Bronchial epithelial cell (primary cell): ENCODE results near the gene SVIL. TPM values are rescaled to one million over a fixed set of nuclear protein-coding genes. Genes with fewer than 3 reads are reported as not detected.
A peak's percentile ranks its signal among the peaks of the same experiment; 100 is the strongest.

ENCODE experiments used
- DNase-seq: peaks from one replicate; pipeline ENCODE4 v3.0.0-alpha.2; 2010; ENCODE audit warnings: low read depth
- FAIRE-seq: peaks from 2 replicates; lab custom pipeline; 2011; peaks lifted over from hg19 to GRCh38; lab: Jason Lieb, UNC
- H3K27me3 ChIP-seq: 2 replicates; pipeline ENCODE4 v1.5.1; 2011; ENCODE audit warnings: low read length; ENCODE audit not compliant: control insufficient read depth, insufficient read depth
- H3K36me3 ChIP-seq: 2 replicates; pipeline ENCODE4 v1.5.1; 2011; ENCODE audit warnings: low read length; ENCODE audit not compliant: control insufficient read depth, insufficient read depth
- H3K4me3 ChIP-seq: 2 replicates; pipeline ENCODE4 v1.5.1; 2011; ENCODE audit warnings: mild to moderate bottlenecking, low read depth, low read length, control low read depth
- total RNA-seq: library from RNA; depleted of rRNA; stranded (reverse); fragments of >200 nt; gene quantifications from 2 replicates; pipeline ENCODE4 v1.2.1, GENCODE V29; 2014
- TF ChIP-seq, protein P1 (sequence below): IDR thresholded peaks from 2 replicates; pipeline ENCODE4 v1.5.1; 2011; ENCODE audit warnings: mild to moderate bottlenecking, moderate library complexity, low read length, control low read depth, inconsistent platforms; ENCODE audit not compliant: insufficient read depth, severe bottlenecking

The SVIL gene
- total RNA-seq, 1 donor from 2014 or later, result 12.6 TPM

DNA sequence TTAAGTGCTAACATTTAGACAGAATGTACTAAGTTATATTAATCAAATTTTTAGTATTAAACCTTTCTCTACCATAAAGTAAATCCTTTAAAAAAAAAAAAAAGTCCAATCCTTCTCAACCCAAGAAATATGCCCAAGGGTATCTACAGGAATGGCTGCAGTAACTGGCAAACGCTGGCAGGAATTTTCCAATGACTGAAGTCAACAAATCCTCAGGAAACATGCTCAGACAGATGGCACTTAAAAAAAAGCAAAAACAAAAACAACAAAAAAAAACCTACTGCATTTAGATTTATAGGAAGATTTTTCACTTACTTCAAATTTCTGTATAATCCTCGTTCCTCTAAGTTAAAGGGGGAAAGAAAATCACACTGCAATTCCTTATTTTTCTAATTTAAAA is 666 bp downstream of the SVIL start:
- H3K27me3 ChIP-seq, result no peaks in the 10 kb centered on the region
- H3K4me3 ChIP-seq, result no peak overlapping the region
- TF ChIP-seq, protein P1, sequence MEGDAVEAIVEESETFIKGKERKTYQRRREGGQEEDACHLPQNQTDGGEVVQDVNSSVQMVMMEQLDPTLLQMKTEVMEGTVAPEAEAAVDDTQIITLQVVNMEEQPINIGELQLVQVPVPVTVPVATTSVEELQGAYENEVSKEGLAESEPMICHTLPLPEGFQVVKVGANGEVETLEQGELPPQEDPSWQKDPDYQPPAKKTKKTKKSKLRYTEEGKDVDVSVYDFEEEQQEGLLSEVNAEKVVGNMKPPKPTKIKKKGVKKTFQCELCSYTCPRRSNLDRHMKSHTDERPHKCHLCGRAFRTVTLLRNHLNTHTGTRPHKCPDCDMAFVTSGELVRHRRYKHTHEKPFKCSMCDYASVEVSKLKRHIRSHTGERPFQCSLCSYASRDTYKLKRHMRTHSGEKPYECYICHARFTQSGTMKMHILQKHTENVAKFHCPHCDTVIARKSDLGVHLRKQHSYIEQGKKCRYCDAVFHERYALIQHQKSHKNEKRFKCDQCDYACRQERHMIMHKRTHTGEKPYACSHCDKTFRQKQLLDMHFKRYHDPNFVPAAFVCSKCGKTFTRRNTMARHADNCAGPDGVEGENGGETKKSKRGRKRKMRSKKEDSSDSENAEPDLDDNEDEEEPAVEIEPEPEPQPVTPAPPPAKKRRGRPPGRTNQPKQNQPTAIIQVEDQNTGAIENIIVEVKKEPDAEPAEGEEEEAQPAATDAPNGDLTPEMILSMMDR, result no peak
- FAIRE-seq (no peak), DNase-seq (peak; percentile 75)
- H3K36me3 ChIP-seq, result no peaks in the 10 kb centered on the region

DNA sequence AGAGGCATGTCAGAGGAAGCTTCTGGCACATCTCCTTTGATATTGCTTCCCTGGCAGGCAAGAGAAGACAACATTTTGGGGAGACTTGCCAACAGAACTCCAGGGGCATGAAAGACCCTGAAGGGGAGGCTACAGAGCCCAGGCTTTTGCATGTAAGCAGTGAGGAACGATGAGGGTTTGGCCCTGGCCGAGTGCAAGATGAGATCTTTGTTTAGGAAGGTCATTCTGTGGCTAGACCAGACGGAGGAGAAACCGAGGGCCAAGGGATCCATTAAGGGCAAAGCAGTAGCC is 3.8 kb downstream of the SVIL start:
- H3K36me3 ChIP-seq, result no peaks in the 10 kb centered on the region
- TF ChIP-seq, protein P1, result no peak
- DNase-seq (no peak), FAIRE-seq (no peak)
- H3K4me3 ChIP-seq, result no peak overlapping the region
- H3K27me3 ChIP-seq, result no peaks in the 10 kb centered on the region

DNA sequence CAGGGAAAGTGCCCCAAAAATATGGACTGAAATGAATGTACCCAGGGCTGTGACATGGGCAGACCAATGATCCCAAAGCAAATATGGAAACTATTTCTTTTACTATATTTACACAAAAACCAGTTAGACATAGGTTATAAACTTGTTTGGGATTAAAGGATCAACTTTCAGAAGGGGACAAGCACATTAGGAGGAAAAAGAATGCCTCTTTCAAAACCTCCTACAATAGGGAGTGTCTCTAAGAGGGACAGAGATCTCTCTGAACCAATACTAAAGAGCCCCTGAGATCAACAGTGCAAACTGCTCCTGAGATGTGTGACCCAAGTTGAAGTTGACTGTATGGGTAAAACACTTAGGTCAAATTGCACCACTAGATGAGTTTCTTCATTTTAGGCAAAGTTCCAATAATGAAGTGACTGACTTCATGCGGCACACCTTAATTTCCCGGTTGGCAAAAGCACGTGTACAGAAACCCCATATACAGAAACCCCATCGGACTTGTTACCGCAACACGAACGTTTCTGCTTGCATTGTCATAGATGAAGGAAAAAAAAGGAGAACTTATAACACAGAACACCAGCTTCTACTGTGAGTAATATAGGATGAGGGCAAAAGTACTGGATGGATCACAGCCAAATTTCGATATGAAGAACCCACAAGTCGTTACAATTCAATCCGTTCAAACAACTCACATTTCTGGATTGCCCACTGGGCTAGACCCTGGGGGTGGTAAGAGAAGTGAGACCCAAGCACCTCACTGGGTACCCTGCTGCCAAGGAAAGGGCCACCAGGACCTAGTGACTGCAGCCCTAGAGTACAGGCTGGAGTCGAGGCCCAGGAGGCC is 4.3 kb downstream of the SVIL start:
- DNase-seq (peak; percentile 94), FAIRE-seq (peak; percentile 96)
- Histone ChIP-seq H3K36me3 (no peaks in the 10 kb centered on the region), H3K27me3 (no peaks in the 10 kb centered on the region), H3K4me3 (no peak overlapping the region)
- TF ChIP-seq, protein P1, result no peak

GRCh38 chr10:29628912-29629526 is 5.8 kb downstream of the SVIL start:
- DNase-seq (no peak), FAIRE-seq (no peak)
- Histone ChIP-seq H3K4me3 (no peak overlapping the region), H3K27me3 (no peaks in the 10 kb centered on the region), H3K36me3 (no peaks in the 10 kb centered on the region)
- TF ChIP-seq, protein P1, result no peak

DNA sequence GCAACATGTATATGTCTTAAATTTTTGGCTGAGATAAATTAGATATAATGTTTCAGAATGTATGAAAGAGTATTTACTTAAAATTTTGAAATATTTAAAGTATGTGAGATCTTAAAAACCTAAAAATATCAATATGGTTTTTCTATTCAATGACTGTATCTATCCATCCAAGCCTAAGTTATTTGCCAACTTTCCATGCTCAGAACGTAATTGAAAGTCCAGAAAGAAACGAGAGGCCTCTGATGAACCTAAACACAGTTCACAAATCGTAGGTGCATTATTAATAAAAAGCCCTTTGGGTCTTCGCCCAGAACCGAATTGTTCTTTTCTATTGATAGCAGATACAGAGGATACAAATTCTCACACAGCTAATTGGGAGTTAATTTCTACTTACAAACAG is 6.5 kb downstream of the SVIL start:
- TF ChIP-seq, protein P1, result no peak
- DNase-seq (no peak), FAIRE-seq (no peak)
- no peaks in the 10 kb centered on the region for H3K36me3 ChIP-seq
- no peak overlapping the region for H3K4me3 ChIP-seq
- no peaks in the 10 kb centered on the region for H3K27me3 ChIP-seq
